ENCODE data around the gene MFSD12.

MFSD12 gene

GRCh38 chr19:3497757-3498520, 59.4 kb downstream of the MFSD12 start:
- WGBS = 95% methylated on average over 5 of the region's 5 CpGs
- no peak for DNase-seq

GRCh38 chr19:3496392-3497273, 60.8 kb downstream of the MFSD12 start:
- no peak overlapping the region for H3K4ac ChIP-seq (ENCODE audit: low read depth in 1 of 2, low read length in 2 of 2)
- no peak overlapping the region for H2BK5ac ChIP-seq (ENCODE audit: low read depth, low read length, poor library complexity, severe bottlenecking)
- H4K91ac ChIP-seq (ENCODE audit: low read length) = no peak overlapping the region

More at GRCh38 chr19:3497757-3498520, 59.4 kb downstream of the MFSD12 start:
- H2BK15ac ChIP-seq (ENCODE audit: low read depth, poor library complexity, severe bottlenecking) = no peak overlapping the region
- H3K4me1 ChIP-seq (ENCODE audit: control insufficient read depth, insufficient read depth, low read depth, low read length) = peaks cover 18% of the 10 kb centered on the region
- no peak overlapping the region for H2BK12ac ChIP-seq (ENCODE audit: low read length in 2 of 2)
- no peak overlapping the region for H3K4ac ChIP-seq (ENCODE audit: low read depth in 1 of 2, low read length in 2 of 2)
- H2AFZ ChIP-seq (ENCODE audit: low read depth, low read length) = no peak overlapping the region
- peak overlapping the region; percentile 95 for H3K27ac ChIP-seq (ENCODE audit: low read length, poor library complexity, severe bottlenecking)
- H3K9me3 ChIP-seq (ENCODE audit: control insufficient read depth, low read length) = no peaks in the 10 kb centered on the region
- H3K9ac ChIP-seq (ENCODE audit: low read length) = no peak overlapping the region
- no peak overlapping the region for H3K4me3 ChIP-seq (ENCODE audit: insufficient read depth in 1 of 2, low read depth in 1 of 2, low read length in 2 of 2)
- H2AK5ac ChIP-seq (ENCODE audit: low read length, severe bottlenecking) = peak overlapping the region; percentile 67
- H4K91ac ChIP-seq (ENCODE audit: low read length) = no peak overlapping the region
- H2BK5ac ChIP-seq (ENCODE audit: low read depth, low read length, poor library complexity, severe bottlenecking) = peak overlapping the region; percentile 63
- H3K18ac ChIP-seq (ENCODE audit: low read depth in 1 of 2, low read length in 2 of 2) = no peak overlapping the region
- no peaks in the 10 kb centered on the region for H3K27me3 ChIP-seq (ENCODE audit: control insufficient read depth in 1 of 2, insufficient read depth in 1 of 2, low read length in 2 of 2)
- H4K8ac ChIP-seq (ENCODE audit: low read length) = no peak overlapping the region
- H3K36me3 ChIP-seq (ENCODE audit: control insufficient read depth in 1 of 2, insufficient read depth in 2 of 2, low read depth in 1 of 2, low read length in 2 of 2) = peaks cover 30 to 44% of the 10 kb centered on the region in 2 experiments
- H3K23ac ChIP-seq (ENCODE audit: low read length in 2 of 2) = no peak overlapping the region
- H3K79me1 ChIP-seq (replicated peaks; ENCODE audit: low read length, poor library complexity, severe bottlenecking) = peaks cover 19% of the 10 kb centered on the region
- no peak overlapping the region for H2BK120ac ChIP-seq (ENCODE audit: low read depth, low read length)
- peak overlapping the region; percentile 29 for H3K4me2 ChIP-seq (ENCODE audit: low read length, poor library complexity, severe bottlenecking)
- no peak overlapping the region for H3K14ac ChIP-seq (ENCODE audit: low read length in 2 of 2)

GRCh38 chr19:3494559-3494958, 62.8 kb downstream of the MFSD12 start:
- Histone ChIP-seq H3K23ac (ENCODE audit: low read length in 2 of 2) (no peak overlapping the region), H3K36me3 (ENCODE audit: control insufficient read depth in 1 of 2, insufficient read depth in 2 of 2, low read depth in 1 of 2, low read length in 2 of 2) (peaks cover 40 to 75% of the 10 kb centered on the region in 2 experiments), H3K4me1 (ENCODE audit: control insufficient read depth, insufficient read depth, low read depth, low read length) (peaks cover 38% of the 10 kb centered on the region), H4K8ac (ENCODE audit: low read length) (no peak overlapping the region), H3K9ac (ENCODE audit: low read length) (no peak overlapping the region), H3K27ac (ENCODE audit: low read length, poor library complexity, severe bottlenecking) (no peak overlapping the region), H4K91ac (ENCODE audit: low read length) (no peak overlapping the region), H2BK15ac (ENCODE audit: low read depth, poor library complexity, severe bottlenecking) (no peak overlapping the region), H3K79me1 (replicated peaks; ENCODE audit: low read length, poor library complexity, severe bottlenecking) (peaks cover 38% of the 10 kb centered on the region), H2BK12ac (ENCODE audit: low read length in 2 of 2) (no peak overlapping the region), H2AFZ (ENCODE audit: low read depth, low read length) (no peak overlapping the region), H3K9me3 (ENCODE audit: control insufficient read depth, low read length) (no peaks in the 10 kb centered on the region), H3K18ac (ENCODE audit: low read depth in 1 of 2, low read length in 2 of 2) (no peak overlapping the region), H3K27me3 (ENCODE audit: control insufficient read depth in 1 of 2, insufficient read depth in 1 of 2, low read length in 2 of 2) (no peaks in the 10 kb centered on the region), H3K4ac (ENCODE audit: low read depth in 1 of 2, low read length in 2 of 2) (no peak overlapping the region), H2BK120ac (ENCODE audit: low read depth, low read length) (no peak overlapping the region), H3K14ac (ENCODE audit: low read length in 2 of 2) (no peak overlapping the region), H2AK5ac (ENCODE audit: low read length, severe bottlenecking) (no peak overlapping the region), H3K4me2 (ENCODE audit: low read length, poor library complexity, severe bottlenecking) (no peak overlapping the region), H3K4me3 (ENCODE audit: insufficient read depth in 1 of 2, low read depth in 1 of 2, low read length in 2 of 2) (no peak overlapping the region), H2BK5ac (ENCODE audit: low read depth, low read length, poor library complexity, severe bottlenecking) (no peak overlapping the region)
- WGBS = over 99% methylated on average over 18 of the region's 18 CpGs
- no peak for DNase-seq

More at GRCh38 chr19:3496392-3497273, 60.8 kb downstream of the MFSD12 start:
- H4K8ac ChIP-seq (ENCODE audit: low read length) = no peak overlapping the region
- H3K4me3 ChIP-seq (ENCODE audit: insufficient read depth in 1 of 2, low read depth in 1 of 2, low read length in 2 of 2) = no peak overlapping the region
- no peaks in the 10 kb centered on the region for H3K27me3 ChIP-seq (ENCODE audit: control insufficient read depth in 1 of 2, insufficient read depth in 1 of 2, low read length in 2 of 2)
- no peaks in the 10 kb centered on the region for H3K9me3 ChIP-seq (ENCODE audit: control insufficient read depth, low read length)
- DNase-seq = no peak
- H3K36me3 ChIP-seq (ENCODE audit: control insufficient read depth in 1 of 2, insufficient read depth in 2 of 2, low read depth in 1 of 2, low read length in 2 of 2) = peaks cover 36 to 57% of the 10 kb centered on the region in 2 experiments
- H3K14ac ChIP-seq (ENCODE audit: low read length in 2 of 2) = no peak overlapping the region
- H3K9ac ChIP-seq (ENCODE audit: low read length) = no peak overlapping the region
- peaks cover 28% of the 10 kb centered on the region for H3K79me1 ChIP-seq (replicated peaks; ENCODE audit: low read length, poor library complexity, severe bottlenecking)
- H3K18ac ChIP-seq (ENCODE audit: low read depth in 1 of 2, low read length in 2 of 2) = no peak overlapping the region
- no peak overlapping the region for H2BK120ac ChIP-seq (ENCODE audit: low read depth, low read length)
- no peak overlapping the region for H3K27ac ChIP-seq (ENCODE audit: low read length, poor library complexity, severe bottlenecking)
- no peak overlapping the region for H2AFZ ChIP-seq (ENCODE audit: low read depth, low read length)
- peaks cover 29% of the 10 kb centered on the region for H3K4me1 ChIP-seq (ENCODE audit: control insufficient read depth, insufficient read depth, low read depth, low read length)
- no peak overlapping the region for H3K23ac ChIP-seq (ENCODE audit: low read length in 2 of 2)
- H2AK5ac ChIP-seq (ENCODE audit: low read length, severe bottlenecking) = no peak overlapping the region
- WGBS = 98% methylated on average over 32 of the region's 32 CpGs
- no peak overlapping the region for H2BK12ac ChIP-seq (ENCODE audit: low read length in 2 of 2)
- H2BK15ac ChIP-seq (ENCODE audit: low read depth, poor library complexity, severe bottlenecking) = no peak overlapping the region
- no peak overlapping the region for H3K4me2 ChIP-seq (ENCODE audit: low read length, poor library complexity, severe bottlenecking)
